Measurements from ENCODE around the gene GPBP1.

GPBP1 gene

GRCh38 chr5:57173319-57174127, at the start of gene GPBP1:
GPBP1 (plus strand) TSS chr5:57174059; CDS start chr5:57214131, 40,072 bp downstream.
- no peak for TF ChIP-seq CTCF (IDR thresholded peaks at IDR 0.05)
- Mint-ChIP-seq H3K27me3 (ENCODE audit: low read depth, poor library complexity) (no peaks in the 10 kb centered on the region), H3K27ac (peak within 1 kb of the TSS; percentile 100), H3K9me3 (no peaks in the 10 kb centered on the region), H3K4me3 (peak within 1 kb of the TSS; percentile 93), H3K36me3 (ENCODE audit: low read depth) (peaks cover 20% of the 10 kb centered on the region), H3K4me1 (peaks cover 40% of the 10 kb centered on the region)
- DNase-seq = peak; percentile 98

GRCh38 chr5:57128325-57128724, 45.5 kb upstream of the GPBP1 start:
- no peak for TF ChIP-seq CTCF (IDR thresholded peaks at IDR 0.05)
- no peak overlapping the region for H3K4me3 Mint-ChIP-seq
- H3K27ac Mint-ChIP-seq = no peak overlapping the region
- H3K36me3 Mint-ChIP-seq (ENCODE audit: low read depth) = no peaks in the 10 kb centered on the region
- peaks cover 15% of the 10 kb centered on the region for H3K9me3 Mint-ChIP-seq
- H3K4me1 Mint-ChIP-seq = no peaks in the 10 kb centered on the region
- no peak for DNase-seq
- peaks cover 3% of the 10 kb centered on the region for H3K27me3 Mint-ChIP-seq (ENCODE audit: low read depth, poor library complexity)

GRCh38 chr5:57133574-57133973, 40.3 kb upstream of the GPBP1 start:
- H3K4me1 Mint-ChIP-seq = no peaks in the 10 kb centered on the region
- no peaks in the 10 kb centered on the region for H3K9me3 Mint-ChIP-seq
- TF ChIP-seq CTCF (IDR thresholded peaks at IDR 0.05) = no peak
- peaks cover 3% of the 10 kb centered on the region for H3K27me3 Mint-ChIP-seq (ENCODE audit: low read depth, poor library complexity)
- H3K4me3 Mint-ChIP-seq = no peak overlapping the region
- no peak overlapping the region for H3K27ac Mint-ChIP-seq
- no peak for DNase-seq
- no peaks in the 10 kb centered on the region for H3K36me3 Mint-ChIP-seq (ENCODE audit: low read depth)

DNA sequence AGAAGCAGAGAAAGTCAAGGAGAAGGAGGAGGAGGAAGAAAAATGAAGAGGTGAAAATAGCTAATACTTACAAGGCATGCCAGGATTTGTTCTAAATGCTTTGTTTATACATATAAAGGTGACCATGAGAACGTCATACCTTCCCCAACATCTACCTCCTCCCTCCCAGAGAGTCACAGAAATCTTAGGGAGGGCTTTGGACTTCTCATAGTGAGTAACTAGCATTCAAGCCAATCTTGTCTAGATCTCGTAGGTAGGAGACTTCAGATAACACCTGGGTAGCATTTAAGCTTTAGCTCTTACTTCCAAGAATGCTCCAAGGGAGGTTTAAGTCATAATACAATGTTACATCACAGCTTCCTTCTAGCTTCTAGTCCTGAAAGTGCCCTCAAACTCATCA, 36.5 kb upstream of the GPBP1 start:
- Mint-ChIP-seq H3K27ac (no peak overlapping the region), H3K4me1 (no peaks in the 10 kb centered on the region), H3K4me3 (no peak overlapping the region), H3K27me3 (ENCODE audit: low read depth, poor library complexity) (peaks cover 6% of the 10 kb centered on the region), H3K36me3 (ENCODE audit: low read depth) (no peaks in the 10 kb centered on the region), H3K9me3 (no peaks in the 10 kb centered on the region)
- DNase-seq = no peak
- no peak for TF ChIP-seq CTCF (IDR thresholded peaks at IDR 0.05)

DNA sequence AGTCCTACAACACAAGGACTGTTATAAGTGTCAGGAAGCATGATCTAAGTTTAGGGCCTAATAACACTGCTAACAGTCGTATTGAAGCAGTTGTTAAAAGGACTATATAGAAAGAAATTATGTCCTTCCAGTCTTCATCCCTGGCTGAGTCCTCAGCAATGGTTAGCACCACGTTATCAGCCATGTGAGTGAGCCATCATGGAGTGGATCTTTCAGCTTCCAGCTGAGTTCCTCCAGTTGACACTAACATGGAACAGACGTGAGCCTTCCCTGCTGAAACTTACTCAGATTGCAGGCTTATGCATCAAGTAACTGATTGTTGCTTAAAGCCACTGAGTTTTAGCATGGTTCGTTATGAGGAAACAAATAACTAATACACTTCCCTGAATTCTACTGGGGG, 21.5 kb upstream of the GPBP1 start:
- Mint-ChIP-seq H3K27me3 (ENCODE audit: low read depth, poor library complexity) (no peaks in the 10 kb centered on the region), H3K4me1 (no peaks in the 10 kb centered on the region), H3K27ac (no peak overlapping the region), H3K9me3 (peaks cover 4% of the 10 kb centered on the region), H3K36me3 (ENCODE audit: low read depth) (peaks cover 4% of the 10 kb centered on the region), H3K4me3 (no peak overlapping the region)
- TF ChIP-seq CTCF (IDR thresholded peaks at IDR 0.05) = no peak
- no peak for DNase-seq

- TF ChIP-seq CTCF (IDR thresholded peaks at IDR 0.05) = no peak
- Mint-ChIP-seq H3K9me3 (peaks cover 4% of the 10 kb centered on the region), H3K4me3 (no peak overlapping the region), H3K27ac (no peak overlapping the region), H3K27me3 (ENCODE audit: low read depth, poor library complexity) (no peaks in the 10 kb centered on the region), H3K4me1 (no peaks in the 10 kb centered on the region), H3K36me3 (ENCODE audit: low read depth) (peaks cover 4% of the 10 kb centered on the region)
- no peak for DNase-seq
These were observed 18.8 kb upstream of the GPBP1 start for GRCh38 chr5:57155033-57155432.
